GM12878 (cell line): ENCODE data around the gene C5orf52. TPM values are rescaled to one million over a fixed set of nuclear protein-coding genes. Genes with fewer than 3 reads are reported as not detected.

ENCODE experiments used
- ATAC-seq: fragments of 200-7000 bp; cut with Tn5 transposase; 3 replicates; pipeline ENCODE4 v1.9.1; 2020; ENCODE audit warnings: mild to moderate bottlenecking, moderate library complexity
- BruUV-seq: library from RNA; stranded (reverse); fragments of 400-500 nt; replicated peaks from 2 replicates; lab custom pipeline; 2021; lab: Mats Ljungman, UMichigan
- CTCF ChIA-PET: fragments of 300-600 bp; sonication (Branson Sonifier 250); formaldehyde crosslinking; extraction: SDS; loops from one replicate; lab custom pipeline; 2021; ENCODE audit warnings: inconsistent platforms; lab: Yijun Ruan, JAX
- POLR2A ChIA-PET: fragments of 350-600 bp; formaldehyde crosslinking; extraction: SDS; loops from one replicate; lab custom pipeline; 2021; ENCODE audit warnings: inconsistent platforms; lab: Charles Lee
- RAD21 ChIA-PET: fragments of 300-600 bp; sonication (Branson Sonifier 250); formaldehyde crosslinking; loops from one replicate; lab custom pipeline; 2023; ENCODE audit warnings: antibody characterized with exemption; ENCODE audit not compliant: unreplicated experiment; lab: Charles Lee
- SMC1A ChIA-PET: fragments of 300-600 bp; sonication (Branson Sonifier 250); formaldehyde crosslinking; loops from one replicate; lab custom pipeline; 2023; ENCODE audit not compliant: unreplicated experiment, uncharacterized antibody; lab: Charles Lee
- DNase-seq: peaks from one replicate; pipeline ENCODE4 v3.0.0-alpha.2; 2011; ENCODE audit warnings: low read depth, low spot score
- FAIRE-seq: peaks from 3 replicates; lab custom pipeline; 2011; peaks lifted over from hg19 to GRCh38; lab: Jason Lieb, UNC
- H2AFZ ChIP-seq: 2 replicates; pipeline ENCODE4 v1.6.0; 2011; ENCODE audit warnings: low read depth, low read length, control low read depth; ENCODE audit not compliant: control insufficient read depth
- H3K27ac ChIP-seq: 2 replicates; pipeline ENCODE4 v1.5.1; 2011; ENCODE audit warnings: control low read depth; ENCODE audit not compliant: control insufficient read depth, insufficient read depth
- H3K27me3 ChIP-seq, 2 experiments: replicated peaks in 1 of 2; 2 replicates each; pipeline versions ENCODE4 v1.6.0 to v1.6.1; 2011; ENCODE audit warnings: low read length in 1 of 2; ENCODE audit not compliant: control insufficient read depth in 2 of 2, insufficient read depth in 2 of 2
- H3K36me3 ChIP-seq, 2 experiments: 2 replicates each; pipeline ENCODE4 v1.5.1; 2011; ENCODE audit warnings: low read length in 1 of 2; ENCODE audit not compliant: control insufficient read depth in 2 of 2, insufficient read depth in 2 of 2
- H3K4me1 ChIP-seq: 2 replicates; pipeline ENCODE4 v1.6.1; 2011; ENCODE audit warnings: mild to moderate bottlenecking, low read length, moderate library complexity, mixed read lengths; ENCODE audit not compliant: control insufficient read depth, insufficient read depth
- H3K4me2 ChIP-seq: 2 replicates; pipeline ENCODE4 v1.6.0; 2011; ENCODE audit warnings: control low read depth; ENCODE audit not compliant: control insufficient read depth, insufficient read depth
- H3K4me3 ChIP-seq: fragments of 200-600 bp; sonication (generic); 2 replicates; pipeline ENCODE4 v1.5.1; 2016
- H3K79me2 ChIP-seq: 2 replicates; pipeline ENCODE4 v1.6.0; 2011; ENCODE audit warnings: low read length; ENCODE audit not compliant: control insufficient read depth, insufficient read depth
- H3K9ac ChIP-seq: 2 replicates; pipeline ENCODE4 v1.8.0; 2011; ENCODE audit warnings: low read length, control low read depth, mixed read lengths; ENCODE audit not compliant: control insufficient read depth, insufficient read depth
- H3K9me3 ChIP-seq: replicated peaks from 3 replicates; pipeline ENCODE4 v1.5.1; 2011; ENCODE audit warnings: mild to moderate bottlenecking, low read length; ENCODE audit not compliant: control insufficient read depth, insufficient read depth
- H4K20me1 ChIP-seq: 2 replicates; pipeline ENCODE4 v1.6.0; 2011; ENCODE audit not compliant: control insufficient read depth, insufficient read depth
- BCLAF1 ChIP-seq: fragments of 450-650 bp; IDR thresholded peaks from 2 replicates; pipeline ENCODE4 v1.6.1; 2017; ENCODE audit warnings: antibody characterized with exemption, mild to moderate bottlenecking, moderate library complexity
- BMI1 ChIP-seq: fragments of 450-650 bp; IDR thresholded peaks from 2 replicates; pipeline ENCODE4 v1.6.1; 2016; ENCODE audit warnings: mild to moderate bottlenecking, moderate library complexity, borderline replicate concordance
- ELK1 ChIP-seq: IDR thresholded peaks from 2 replicates; pipeline ENCODE4 v1.6.1; 2012; ENCODE audit warnings: low read depth, low read length, improper control_type of control experiment
- ETV6 ChIP-seq, 2 experiments: fragments of 450-650 bp in 1 of 2; IDR thresholded peaks in 1 of 2; conservative IDR thresholded peaks in 1 of 2; 2 replicates each; pipeline ENCODE4 v1.6.1; 2014; ENCODE audit warnings: antibody characterized with exemption in 1 of 2, borderline replicate concordance in 1 of 2, low read depth in 1 of 2, mild to moderate bottlenecking in 1 of 2, moderate library complexity in 1 of 2
- IKZF2 ChIP-seq, 2 experiments: fragments of 450-650 bp; IDR thresholded peaks; 2 replicates each; pipeline ENCODE4 v1.6.1; 2017; ENCODE audit warnings: mild to moderate bottlenecking in 2 of 2, moderate library complexity in 2 of 2
- MLLT1 ChIP-seq: fragments of 450-650 bp; IDR thresholded peaks from 2 replicates; pipeline ENCODE4 v1.6.1; 2016; ENCODE audit warnings: mild to moderate bottlenecking
- NFIC ChIP-seq: IDR thresholded peaks from 2 replicates; pipeline ENCODE4 v1.6.1; 2012; ENCODE audit warnings: low read depth, mild to moderate bottlenecking, inconsistent platforms, low read length, moderate library complexity
- RAD51 ChIP-seq: fragments of 450-650 bp; IDR thresholded peaks from 2 replicates; pipeline ENCODE4 v1.6.1; 2016; ENCODE audit warnings: moderate library complexity, mild to moderate bottlenecking, inconsistent platforms
- TBL1XR1 ChIP-seq: IDR thresholded peaks from 2 replicates; pipeline ENCODE4 v1.6.1; 2012; ENCODE audit warnings: low read depth, low read length, improper control_type of control experiment
- USF1 ChIP-seq: IDR thresholded peaks from 2 replicates; pipeline ENCODE4 v1.6.1; 2011; ENCODE audit warnings: borderline replicate concordance, low read depth, mild to moderate bottlenecking, moderate library complexity, mixed read lengths, low read length; ENCODE audit not compliant: insufficient read depth; ENCODE audit errors: extremely low read length
- YY1 ChIP-seq: IDR thresholded peaks from 2 replicates; pipeline ENCODE4 v1.6.1; 2011; ENCODE audit warnings: low read depth, mild to moderate bottlenecking, low read length
- ZBTB4 ChIP-seq: fragments of 450-650 bp; formaldehyde crosslinking; IDR thresholded peaks from 2 replicates; pipeline ENCODE4 v1.4.0; 2022; ENCODE audit warnings: mild to moderate bottlenecking, moderate library complexity
- WGBS: methylation state at CpG from one replicate; pipeline ENCODE4 v1.1.6; 2016; ENCODE audit warnings: low lambda C conversion rate; ENCODE audit not compliant: insufficient replicate concordance, insufficient coverage; ENCODE audit errors: missing lambda C conversion rate; 5-methylcytosine and 5-hydroxymethylcytosine counted together
- in situ Hi-C: fragments of 300-500 bp; cut with MboI; formaldehyde crosslinking; loops from 9 replicates; pipeline ENCODE4 v1.14.3; 2018; ENCODE audit warnings: mixed read lengths
- intact Hi-C: fragments of 100-400 bp; cut with micrococcal nuclease; formaldehyde crosslinking; loops from one replicate; pipeline ENCODE4 v1.14.2; 2022; ENCODE audit not compliant: unreplicated experiment
- polyA plus RNA-seq, 11 experiments: library from polyadenylated mRNA; depleted of rRNA in 4 of 11; unstranded in 6 of 11; stranded (reverse) in 5 of 11; fragments of >200 nt; fragmentation: Nextera tagmentation in 4 of 11; fragmentation: Illumina TruSeq in 1 of 11; extraction: Ambion mirVana in 4 of 11; extraction: Trizol in 1 of 11; gene quantifications; 1 replicate in 1 of 11; 2 replicates in 10 of 11; pipeline versions ENCODE4 v1.2.1 to v1.2.3, GENCODE V29; 2011 to 2016; ENCODE audit warnings: inconsistent platforms in 2 of 11, missing spikeins in 2 of 11, low read depth in 1 of 11
- total RNA-seq, 4 experiments: library from RNA; depleted of rRNA in 3 of 4; stranded (reverse); fragments of >200 nt in 3 of 4; fragmentation: Illumina TruSeq in 1 of 4; extraction: Trizol in 1 of 4; gene quantifications; 2 replicates each; pipeline versions ENCODE4 v1.2.1 to v1.2.3, GENCODE V29; 2013 to 2021

Gene C5orf52
- total and polyA plus RNA-seq, 10 of the 15 experiments (the other 5 are each of a cell fraction or from before 2014, with no cell fraction given): not detected

- BruUV-seq: no TSS peak
- ATAC-seq: no peak
- Histone ChIP-seq H3K79me2 (no peaks in the 10 kb centered on the region), H3K9ac (no peak overlapping the region), H3K9me3 (no peaks in the 10 kb centered on the region), H4K20me1 (no peaks in the 10 kb centered on the region), H3K36me3 (no peaks in the 10 kb centered on the region), H3K27ac (no peak overlapping the region), H3K27me3 (no peaks in the 10 kb centered on the region), H2AFZ (no peak overlapping the region), H3K4me2 (no peak overlapping the region), H3K4me1 (no peaks in the 10 kb centered on the region), H3K4me3 (no peak overlapping the region)
- intact Hi-C loops (no loop called here), in situ Hi-C loops (no loop called here)
- DNase-seq: no peak
- POLR2A ChIA-PET: no interaction called here
- FAIRE-seq: no peak
- RAD21 ChIA-PET: no interaction called here
- SMC1A ChIA-PET: interaction anchor here (1.2 to 1.7 kb wide), 3 partner anchors 9 to 366 kb away, joined by 3 to 7 read pairs (median 3); no protein-coding TSS in a partner anchor
- 96% methylated on average over 1 of the region's 1 CpG for whole genome bisulfite sequencing
- CTCF ChIA-PET: interaction anchor here (0.6 to 1.6 kb wide), 5 partner anchors 9 to 147 kb away, joined by 3 to 5 read pairs (median 3); no protein-coding TSS in a partner anchor
- no peak for TF ChIP-seq USF1
- no peak for TF ChIP-seq BMI1
- no peak for TF ChIP-seq NFIC
- TF ChIP-seq RAD51: no peak
- no peak for TF ChIP-seq ZBTB4
- TF ChIP-seq TBL1XR1: no peak
- no peak for TF ChIP-seq ETV6 (conservative IDR thresholded peaks at IDR 0.05 in 1 of 2, IDR thresholded peaks at IDR 0.05 in 1 of 2; ENCODE audit: borderline replicate concordance in 1 of 2, low read depth in 1 of 2)
- TF ChIP-seq BCLAF1: no peak
- no peak for TF ChIP-seq YY1
- TF ChIP-seq ELK1: no peak
- TF ChIP-seq IKZF2 (IDR thresholded peaks at IDR 0.05): no peak
- TF ChIP-seq MLLT1: no peak
Measured at GRCh38 chr5:157708866-157709265, 37.5 kb downstream of the C5orf52 start.
